Stimulated activated CD8-positive, alpha-beta memory T cell treated with anti-CD3 and anti-CD28 coated beads, Interleukin-12 subunit alpha, Interleukin-12 subunit beta, amount 100 ng/mL, for 4 hours (primary cell): ENCODE results near the gene CLRN2.
"Not testable (repeated sequence)": the region's sequence is repeated elsewhere in the genome, so short reads cannot be mapped to it uniquely, and the experiment has no call there.

Experiments used
- DNase-seq: peaks from one replicate; pipeline ENCODE4 v3.0.0-alpha.2; 2020; ENCODE audit warnings: low read depth

The CLRN2 gene

DNA sequence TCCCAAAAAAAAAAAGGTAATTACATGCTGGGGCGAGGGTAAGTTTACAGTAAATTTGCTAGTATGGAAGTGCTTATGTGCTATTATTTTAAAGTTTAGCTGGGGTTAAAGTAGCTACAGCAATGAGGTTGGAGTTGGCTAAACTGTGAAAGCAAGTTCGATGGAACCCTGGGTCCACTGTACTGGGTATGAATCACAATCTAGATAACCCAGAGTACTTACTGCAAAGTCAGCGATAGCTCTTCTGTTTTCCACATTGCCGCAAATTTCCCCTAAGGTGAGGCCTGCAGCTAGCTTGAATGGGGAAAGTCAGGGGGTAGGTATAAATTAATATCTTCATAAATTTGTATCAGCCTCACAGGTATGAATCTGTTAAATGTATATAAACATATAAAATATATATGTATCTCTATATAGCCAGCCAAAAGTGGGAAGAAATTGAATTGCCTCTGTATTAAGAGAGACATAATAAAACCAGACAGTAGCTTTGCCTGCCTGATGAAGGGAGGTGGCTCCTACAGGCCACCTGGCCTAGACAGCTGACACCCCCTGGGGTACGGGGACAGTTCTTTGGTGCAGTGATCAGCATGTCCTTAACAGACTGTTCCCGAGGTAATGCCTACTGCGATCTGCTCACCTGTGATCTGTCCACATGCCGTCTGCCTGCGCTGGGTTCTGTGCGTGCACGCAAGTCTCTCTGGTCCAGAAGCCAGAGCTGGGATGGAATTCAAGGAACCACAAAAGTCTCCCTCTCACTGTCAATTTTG lies 30.6 kb downstream of the CLRN2 start:
- no peak for DNase-seq

DNA sequence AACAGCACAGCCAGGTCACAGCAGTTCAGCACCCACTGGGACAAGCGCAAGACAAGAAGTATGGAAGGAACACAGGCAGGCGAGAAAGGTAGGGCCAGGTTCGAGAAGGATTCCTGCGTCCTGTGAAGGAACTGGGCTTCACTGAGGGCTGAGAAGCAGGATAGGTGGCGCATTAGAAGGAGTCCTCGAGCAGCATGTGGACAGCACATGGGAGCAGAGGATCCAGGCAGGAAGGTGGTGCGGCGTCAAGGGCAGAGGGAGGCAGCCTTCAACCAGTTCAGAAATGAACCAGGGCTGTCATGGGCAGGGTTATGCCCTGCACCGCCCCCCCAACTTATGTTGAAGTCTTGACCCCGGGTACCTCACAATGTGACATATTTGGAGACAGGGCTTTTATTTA lies 31.3 kb downstream of the CLRN2 start:
- DNase-seq, result no peak

DNA sequence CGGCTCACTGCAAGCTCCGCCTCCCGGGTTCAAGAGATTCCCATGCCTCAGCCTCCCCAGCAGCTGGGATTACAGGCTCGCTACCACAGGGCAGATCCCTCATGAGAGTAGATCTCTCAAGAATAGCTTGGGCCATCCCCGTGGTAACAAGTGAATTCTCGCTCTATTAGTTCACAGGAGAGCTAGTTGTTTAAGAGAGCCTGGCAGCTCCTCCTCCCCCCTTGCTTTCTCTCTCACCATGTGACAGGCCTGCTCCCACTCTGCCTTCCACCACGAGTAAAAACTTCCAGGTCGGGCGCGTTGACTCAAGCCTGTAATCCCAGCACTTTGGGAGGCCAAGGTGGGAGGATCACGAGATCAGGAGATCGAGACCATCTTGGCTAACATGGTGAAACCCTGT lies 31.7 kb downstream of the CLRN2 start:
- no peak for DNase-seq

DNA sequence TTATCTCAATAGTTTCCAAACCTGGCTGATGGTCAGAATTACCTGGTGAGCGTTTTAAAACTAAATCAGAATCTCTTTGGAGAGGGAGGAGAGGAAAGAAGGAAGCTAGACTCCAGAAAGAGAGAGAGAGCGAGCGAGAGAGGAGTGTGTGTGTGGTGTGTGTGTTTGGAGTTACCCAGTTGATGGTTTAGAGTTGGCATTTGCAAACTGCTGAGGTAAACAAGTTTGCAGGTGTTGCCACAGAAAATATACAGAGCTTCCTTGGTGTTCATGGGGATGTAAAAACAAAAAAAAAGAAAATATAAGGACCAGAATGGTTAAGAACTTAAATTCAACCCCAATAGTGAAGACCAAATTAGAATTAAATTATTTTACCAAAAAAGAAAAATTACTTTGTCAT lies 35.6 kb downstream of the CLRN2 start:
- no peak for DNase-seq

DNA sequence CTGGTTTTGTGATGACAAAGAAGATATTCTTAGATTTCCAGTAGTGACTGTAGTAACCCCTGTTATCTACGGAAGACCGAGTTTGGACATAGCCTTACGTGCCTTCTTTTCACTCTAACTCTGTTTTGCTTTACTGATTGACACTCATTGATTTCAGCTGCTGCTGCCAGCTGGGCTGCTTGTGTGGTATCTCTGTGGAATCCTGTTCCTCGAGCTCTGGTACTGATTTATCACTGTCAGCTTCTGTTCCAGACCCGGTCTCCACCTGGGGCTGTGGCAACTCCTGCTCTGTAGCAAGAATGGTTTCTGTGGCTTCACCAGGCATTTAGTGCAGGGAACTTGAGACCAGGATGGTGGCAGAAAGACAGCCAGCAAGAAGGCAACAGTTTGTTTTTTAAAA lies 37.5 kb downstream of the CLRN2 start:
- DNase-seq, result no peak

DNA sequence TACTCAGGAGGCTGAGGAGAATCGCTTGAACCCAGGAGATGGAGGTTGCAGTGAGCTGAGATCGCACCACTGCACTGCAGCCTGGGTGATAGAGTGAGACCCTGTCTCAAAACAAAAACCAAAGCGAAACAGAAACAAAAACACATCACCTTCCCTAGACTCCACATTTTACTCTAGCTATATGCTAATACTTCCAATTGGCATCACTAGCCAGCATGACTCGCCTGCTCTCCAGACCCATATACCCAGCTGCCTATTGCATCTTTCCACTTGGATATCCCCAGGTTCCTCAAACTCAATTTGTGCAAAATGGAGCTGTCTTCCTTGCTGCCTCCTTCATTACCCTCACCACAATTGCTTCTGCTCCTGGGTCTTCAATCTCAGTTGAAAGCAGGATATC lies 39.6 kb downstream of the CLRN2 start:
- DNase-seq, result no peak

DNA sequence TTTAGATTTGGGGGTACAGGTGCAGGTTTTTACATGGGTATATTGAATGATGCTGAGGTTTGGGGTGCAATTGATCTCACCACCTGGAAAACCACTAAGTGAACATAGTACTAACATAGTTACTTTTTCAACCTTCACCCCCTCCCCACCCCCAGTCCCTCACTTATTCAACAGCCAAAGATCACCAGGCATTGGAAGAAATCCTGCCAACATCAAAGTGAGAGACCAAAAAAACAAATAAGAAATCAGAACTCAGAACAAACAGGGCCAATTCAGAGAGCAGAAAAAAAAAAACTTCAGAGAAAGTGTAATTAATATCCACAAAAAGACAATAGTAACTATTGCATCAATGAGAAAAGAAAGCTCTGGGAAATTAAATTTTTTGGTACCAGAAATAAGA lies 41.5 kb downstream of the CLRN2 start:
- DNase-seq, result no peak

DNA sequence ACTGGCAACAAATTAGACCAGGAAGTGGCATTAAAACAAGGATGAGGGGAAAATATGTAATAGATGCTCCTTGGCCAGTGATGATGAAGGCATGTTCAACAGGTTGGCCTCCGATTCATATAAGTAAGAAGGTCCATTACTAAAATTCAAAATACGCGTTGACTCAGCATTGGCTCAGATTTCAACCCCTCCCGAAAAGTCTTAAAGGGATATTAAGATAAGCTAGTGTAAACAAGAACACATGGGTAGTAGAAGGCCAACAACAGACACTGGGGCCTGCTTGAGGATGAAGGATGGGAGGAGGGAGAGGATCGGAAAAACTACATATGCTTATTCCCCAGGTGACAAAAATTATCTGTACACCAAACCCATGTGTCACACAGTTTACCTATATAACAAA lies 42.9 kb downstream of the CLRN2 start:
- no peak for DNase-seq

DNA sequence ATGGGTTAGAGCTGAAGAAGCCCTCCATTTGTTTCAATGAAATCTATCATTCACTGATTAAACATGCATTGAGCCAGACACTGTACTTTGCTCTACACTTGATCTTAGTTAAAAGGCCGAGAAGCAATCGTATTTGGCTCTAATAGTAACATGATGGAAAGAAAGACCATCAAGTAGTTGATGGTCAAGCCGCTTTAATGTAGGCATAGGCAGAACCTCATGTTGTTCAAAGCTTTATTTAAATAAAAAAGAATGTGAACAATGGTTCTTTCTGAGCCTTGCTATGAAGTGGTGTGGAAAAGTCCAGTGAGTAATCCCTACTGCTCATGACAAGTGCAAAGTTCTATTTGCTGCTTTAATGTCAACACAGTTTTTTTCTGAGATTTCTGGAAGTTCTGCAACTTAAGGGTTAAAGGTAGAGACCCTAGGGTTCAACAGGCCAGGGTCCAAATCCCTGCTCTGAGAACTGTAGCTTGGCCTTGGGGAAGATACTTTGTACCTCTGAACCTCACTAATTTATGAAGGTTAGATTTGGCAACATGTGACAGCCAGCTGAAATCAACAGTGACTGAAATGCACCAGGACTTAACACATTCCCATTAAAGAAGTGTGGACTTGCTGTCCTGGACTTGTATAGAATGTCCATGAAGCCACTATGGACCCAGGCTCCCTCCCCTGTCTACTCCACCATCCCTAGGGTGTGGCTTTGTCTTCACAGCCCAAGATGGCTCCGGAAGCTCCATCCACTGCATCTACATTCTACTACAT lies 44.2 kb downstream of the CLRN2 start:
- DNase-seq, result no peak

DNA sequence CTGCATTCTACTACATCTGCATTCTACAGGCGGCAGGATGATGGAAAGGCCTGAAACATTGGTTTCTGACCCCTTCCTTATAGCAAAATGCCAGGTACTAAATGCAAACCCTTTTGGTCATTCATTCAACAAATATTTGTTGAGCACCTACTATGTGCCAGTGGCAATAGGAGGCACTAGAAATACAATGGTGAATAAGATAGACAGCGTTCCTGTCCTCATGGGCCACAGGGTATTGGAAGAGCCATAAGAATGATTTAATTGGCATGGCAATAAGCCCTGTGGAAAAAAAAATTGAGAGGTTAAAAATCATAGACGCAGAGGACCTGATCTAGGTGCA lies 44.7 kb downstream of the CLRN2 start:
- DNase-seq, result no peak

DNA sequence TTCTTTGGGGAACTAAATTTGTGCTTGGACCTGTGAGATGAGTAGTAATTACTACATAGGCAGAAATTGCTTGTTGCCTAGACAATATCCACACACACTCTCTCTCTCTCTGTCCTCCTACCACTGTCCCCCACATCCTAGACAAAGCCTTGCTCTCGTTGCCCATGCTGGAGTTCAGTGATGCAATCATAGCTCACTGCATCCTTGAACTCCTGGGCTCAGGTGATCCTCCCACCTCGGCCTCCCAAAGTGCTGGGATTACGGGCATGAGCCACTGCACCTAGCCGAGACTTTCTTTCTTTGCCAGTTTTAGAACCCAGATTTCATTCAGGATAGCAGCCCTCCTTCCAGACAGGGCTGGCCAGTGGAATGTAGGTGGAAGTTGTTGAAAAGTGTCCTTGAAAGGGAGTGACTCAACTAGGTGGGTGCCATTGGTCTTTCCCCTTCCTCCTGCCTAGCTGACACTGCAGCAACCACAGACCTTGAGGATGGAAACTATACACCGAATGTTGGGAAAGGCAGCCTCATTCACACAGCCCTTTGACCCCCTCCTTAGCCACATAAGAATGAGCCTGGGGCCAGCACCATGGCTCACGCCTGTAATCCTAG lies 45.2 kb downstream of the CLRN2 start:
- no peak for DNase-seq

DNA sequence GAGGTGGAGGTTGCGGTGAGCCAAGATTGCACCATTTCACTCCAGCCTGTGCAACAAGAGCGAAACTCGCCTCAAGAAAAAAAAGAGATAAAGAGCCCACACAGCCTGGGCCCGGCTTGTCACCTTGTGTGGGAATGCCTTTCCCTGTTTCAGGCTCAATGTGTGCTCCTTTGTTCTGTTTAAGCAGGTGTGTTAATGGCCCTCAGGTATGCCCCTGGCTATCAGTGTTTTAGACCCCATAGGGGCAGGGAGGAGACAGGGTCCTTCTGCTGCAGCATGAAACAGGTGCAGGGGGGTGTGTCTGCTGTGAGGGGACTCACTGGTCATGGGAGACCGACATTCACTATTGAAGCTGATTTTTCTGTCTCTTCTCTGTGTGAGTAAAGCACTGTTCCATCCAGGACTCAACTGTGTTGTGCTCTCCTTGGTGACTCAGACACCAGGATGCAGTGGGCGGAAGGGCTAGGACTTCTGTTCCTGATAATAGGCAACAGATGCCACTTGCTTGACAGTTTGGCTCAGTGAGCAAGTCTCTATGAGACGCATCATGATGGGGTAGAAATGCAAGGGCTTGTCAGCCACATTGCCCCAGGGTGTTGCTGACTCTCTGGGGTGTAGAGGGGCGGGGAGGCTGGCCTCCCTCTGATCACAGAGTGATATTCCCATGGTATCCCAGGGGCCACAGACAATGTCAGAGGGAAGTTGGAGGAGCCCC lies 46.4 kb downstream of the CLRN2 start:
- no peak for DNase-seq

DNA sequence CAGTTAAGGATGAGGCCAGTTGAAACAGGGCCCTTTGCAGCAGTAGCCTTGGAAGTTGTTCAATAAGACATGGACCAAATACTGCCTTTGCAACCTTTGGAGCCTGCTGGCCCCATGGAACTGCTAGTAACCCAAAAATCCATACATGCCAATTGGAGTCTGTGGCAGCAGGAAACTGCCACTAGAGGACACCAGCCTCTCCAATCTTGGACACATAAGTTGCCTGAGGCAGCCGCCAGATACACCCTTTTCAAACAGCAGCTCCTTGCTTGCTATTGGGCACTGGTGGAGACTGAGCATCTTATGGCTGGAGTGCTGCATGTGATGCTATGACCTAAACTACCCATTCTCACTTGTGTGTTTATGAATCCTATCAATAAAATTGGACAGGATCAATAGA lies 47.2 kb downstream of the CLRN2 start:
- DNase-seq, result no peak

DNA sequence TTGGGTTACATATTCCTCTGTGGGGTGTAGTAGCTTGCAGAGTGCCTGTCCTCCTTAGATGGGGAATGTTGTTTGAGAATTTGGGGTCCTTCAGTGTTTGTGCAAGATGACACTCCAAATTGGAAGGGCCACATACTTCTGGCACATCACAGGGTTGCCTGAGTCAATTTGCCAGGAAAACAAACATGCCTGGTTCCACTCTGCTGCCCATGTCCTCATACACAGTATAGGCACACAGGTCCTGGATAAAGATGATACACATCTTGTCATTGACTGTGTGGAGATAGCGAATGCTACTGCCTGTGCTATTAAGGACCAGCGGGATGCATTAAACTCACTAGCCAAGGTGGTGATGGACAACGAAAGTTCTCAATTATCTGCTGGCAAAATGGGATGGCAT lies 50.9 kb downstream of the CLRN2 start:
- no peak for DNase-seq

DNA sequence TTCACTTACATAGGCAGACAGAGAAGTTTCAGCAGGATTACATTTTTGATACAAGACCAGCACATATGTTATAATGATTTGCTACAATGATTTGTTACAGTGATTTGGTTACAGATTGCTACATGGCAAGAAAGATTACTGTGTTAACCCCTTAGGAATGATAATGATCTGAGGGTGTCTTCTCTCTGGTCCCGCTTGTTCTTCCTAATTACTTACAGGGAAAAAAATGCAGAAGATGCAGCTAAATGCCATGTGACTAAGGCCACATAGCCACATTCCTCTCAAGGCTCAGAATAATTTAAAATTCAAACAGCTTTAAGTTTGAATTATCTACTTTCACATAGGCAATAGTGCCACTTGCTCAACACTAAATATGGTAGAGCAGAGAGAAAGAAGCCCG lies 52.3 kb downstream of the CLRN2 start:
- DNase-seq, result no peak

DNA sequence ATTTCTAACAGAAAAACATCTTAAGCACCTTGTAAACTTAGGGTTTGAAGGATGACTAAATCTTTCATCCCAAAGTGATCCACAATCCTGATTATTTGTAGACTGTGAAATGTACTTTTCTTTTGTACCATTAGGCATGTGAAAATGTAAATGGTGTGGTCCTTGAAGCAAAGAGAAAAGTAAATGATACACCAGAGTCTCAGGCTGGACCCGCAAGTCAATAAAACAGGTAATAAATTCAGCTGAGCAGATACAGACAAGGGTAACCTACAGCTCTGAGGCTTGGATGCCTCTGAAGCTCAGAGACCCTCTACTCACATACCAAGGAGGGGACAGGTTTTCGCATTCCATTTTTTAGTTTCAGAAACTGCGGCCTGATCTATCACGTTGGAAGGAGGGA lies 59.2 kb downstream of the CLRN2 start:
- no peak for DNase-seq

DNA sequence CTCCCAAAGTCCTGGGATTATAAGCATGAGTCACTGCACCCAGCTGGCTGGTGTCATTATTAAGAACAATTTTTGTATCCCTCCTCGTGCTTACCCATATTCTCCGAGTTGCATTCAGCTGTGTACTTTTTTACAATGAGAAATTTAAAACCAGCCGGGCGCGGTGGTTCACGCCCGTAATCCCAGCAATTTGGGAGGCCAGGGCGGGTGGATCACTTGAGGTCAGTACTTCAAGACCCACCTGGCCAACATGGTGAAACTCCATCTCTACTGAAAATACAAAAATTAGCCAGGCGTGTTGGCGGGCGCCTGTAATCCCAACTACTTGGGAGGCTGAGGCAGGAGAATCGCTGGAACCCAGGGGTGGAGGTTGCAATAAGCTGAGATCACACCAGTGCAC lies 60.2 kb downstream of the CLRN2 start:
- DNase-seq, result not testable (repeated sequence)
